Measurements from ENCODE around the gene STRIP2.

GRCh38 chr7:129393255-129393654 is 41.0 kb upstream of the STRIP2 start:
- TF ChIP-seq, protein P1, sequence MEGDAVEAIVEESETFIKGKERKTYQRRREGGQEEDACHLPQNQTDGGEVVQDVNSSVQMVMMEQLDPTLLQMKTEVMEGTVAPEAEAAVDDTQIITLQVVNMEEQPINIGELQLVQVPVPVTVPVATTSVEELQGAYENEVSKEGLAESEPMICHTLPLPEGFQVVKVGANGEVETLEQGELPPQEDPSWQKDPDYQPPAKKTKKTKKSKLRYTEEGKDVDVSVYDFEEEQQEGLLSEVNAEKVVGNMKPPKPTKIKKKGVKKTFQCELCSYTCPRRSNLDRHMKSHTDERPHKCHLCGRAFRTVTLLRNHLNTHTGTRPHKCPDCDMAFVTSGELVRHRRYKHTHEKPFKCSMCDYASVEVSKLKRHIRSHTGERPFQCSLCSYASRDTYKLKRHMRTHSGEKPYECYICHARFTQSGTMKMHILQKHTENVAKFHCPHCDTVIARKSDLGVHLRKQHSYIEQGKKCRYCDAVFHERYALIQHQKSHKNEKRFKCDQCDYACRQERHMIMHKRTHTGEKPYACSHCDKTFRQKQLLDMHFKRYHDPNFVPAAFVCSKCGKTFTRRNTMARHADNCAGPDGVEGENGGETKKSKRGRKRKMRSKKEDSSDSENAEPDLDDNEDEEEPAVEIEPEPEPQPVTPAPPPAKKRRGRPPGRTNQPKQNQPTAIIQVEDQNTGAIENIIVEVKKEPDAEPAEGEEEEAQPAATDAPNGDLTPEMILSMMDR (IDR thresholded peaks at IDR 0.05), result no peak
- no peak for TF ChIP-seq POLR2A (IDR thresholded peaks at IDR 0.05)
